GM19238 (cell line): ENCODE results near the gene ACTG1.

Source experiments
- DNase-seq: peaks from one replicate; pipeline ENCODE4 v3.0.0; 2011; ENCODE audit warnings: low spot score; ENCODE audit not compliant: insufficient read length

The ACTG1 gene

GRCh38 chr17:81481815-81482505, 30.6 kb downstream of the ACTG1 start:
- DNase-seq = no peak

DNA sequence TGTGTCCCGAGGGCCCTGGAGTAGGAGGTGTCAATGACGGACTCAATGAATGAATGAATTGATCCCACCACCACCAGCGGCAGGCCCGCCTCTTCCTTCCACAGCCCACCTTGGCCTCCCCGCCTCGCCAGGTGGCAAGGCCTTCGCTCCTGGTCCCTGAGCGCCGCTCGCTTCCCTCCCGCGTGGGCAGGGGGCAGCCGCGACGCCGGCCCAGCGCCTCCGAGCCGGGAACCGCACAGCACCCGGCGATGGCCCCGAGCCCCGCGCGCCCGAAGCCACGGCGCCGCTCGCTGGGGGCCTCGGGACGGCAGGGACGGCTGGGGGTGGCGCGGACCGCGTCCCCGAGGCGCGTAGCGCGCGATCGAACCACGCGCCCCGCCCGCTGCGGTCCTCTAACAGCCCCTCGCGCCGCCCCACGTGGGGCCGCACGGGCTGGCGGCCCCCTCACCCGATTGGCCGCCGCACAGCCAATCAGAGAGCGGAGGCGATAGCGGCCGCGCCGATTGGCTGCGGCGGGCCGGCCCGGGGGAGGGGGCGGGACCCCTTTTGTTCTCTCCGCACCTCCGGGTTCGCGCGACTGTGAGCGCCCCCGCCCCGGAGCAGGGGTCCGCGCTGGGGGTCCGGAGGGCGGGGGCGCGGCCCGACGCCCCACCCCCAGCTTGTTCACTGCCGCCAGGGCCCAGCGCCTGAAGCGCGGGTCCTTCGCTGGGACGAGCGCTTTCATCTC, 31.4 kb downstream of the ACTG1 start:
- peak; percentile 68 for DNase-seq

GRCh38 chr17:81480140-81481072, 32.2 kb downstream of the ACTG1 start:
- DNase-seq = no peak

- no peak for DNase-seq
Measured at GRCh38 chr17:81479175-81480071, 33.2 kb downstream of the ACTG1 start.

DNA sequence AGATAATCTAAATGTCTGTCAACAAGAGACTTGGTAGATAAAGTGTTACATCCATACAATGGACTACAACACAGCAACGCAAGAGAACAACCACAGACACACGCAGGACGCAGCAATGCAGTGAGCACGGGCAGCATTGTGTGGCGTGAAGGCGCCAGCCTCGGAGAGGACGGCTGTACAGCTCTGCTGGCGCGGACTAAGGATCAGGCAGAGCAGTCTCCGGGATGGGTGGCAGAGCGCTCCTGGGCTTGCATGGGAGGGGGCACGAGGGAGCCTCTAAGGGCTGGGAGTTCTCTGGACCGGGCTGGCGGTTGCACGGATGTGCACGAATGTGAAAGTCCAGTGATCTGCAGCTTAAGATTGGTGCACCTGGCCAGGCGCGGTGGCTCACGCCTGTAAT, 34.5 kb downstream of the ACTG1 start:
- no peak for DNase-seq

DNA sequence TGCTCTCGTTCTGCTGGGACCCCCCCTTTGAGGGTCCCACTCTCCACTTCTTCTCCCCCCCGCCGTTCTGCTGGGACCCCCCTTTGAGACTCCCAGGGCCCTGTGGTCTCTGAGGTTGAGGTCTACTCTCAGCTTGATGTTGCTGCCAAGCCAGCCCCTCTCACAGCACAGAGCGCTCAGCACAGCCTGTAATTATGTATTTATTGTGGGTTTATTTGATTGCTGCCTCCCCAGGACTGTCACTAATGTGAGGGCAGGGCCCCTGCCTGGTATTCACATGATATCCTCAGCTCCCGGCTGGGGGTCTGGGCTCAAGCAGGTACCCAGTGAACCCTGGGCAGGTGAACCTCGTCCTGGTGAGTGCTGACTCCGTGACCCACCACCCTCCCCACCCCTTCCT, 35.4 kb downstream of the ACTG1 start:
- no peak for DNase-seq

DNA sequence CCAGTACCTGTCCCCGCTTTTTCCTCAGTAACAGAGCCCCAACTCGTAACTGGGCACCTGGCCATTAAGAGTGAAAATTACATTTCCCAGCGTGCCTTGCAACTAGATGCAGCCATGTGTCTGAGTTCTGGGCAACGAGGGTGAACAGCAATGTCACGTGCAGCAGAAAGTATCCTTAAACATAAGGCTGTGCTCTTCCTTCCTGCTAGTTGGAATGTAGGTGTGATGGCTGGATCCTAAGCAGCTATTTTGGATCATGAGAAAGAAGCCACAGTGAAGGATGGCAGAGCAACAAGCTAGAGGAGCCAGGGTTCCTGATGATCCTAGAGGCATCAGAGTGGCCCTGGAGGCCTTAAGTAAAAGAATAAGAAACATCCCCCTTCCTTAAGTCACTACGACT, 36.0 kb downstream of the ACTG1 start:
- no peak for DNase-seq

DNA sequence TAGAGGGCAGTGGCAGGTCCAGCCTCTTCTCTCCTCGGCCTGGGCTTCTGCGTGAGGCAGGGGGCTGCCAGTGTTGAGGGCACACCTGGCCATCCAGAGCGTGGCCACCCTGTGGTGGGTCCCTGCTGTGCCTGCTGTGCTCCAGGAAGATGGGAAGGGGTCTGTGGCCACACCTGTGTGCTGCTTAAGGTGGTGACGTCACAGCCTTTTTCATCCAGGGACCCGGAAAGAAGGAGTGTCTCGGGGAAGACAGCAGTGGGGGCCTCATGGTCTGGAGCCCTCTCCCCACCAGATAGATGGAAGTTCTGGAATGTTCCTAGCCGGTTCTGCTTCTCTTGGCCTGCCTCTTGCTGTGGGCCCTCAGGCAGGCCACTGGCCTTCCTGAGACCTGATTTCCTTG, 36.5 kb downstream of the ACTG1 start:
- DNase-seq = no peak

- no peak for DNase-seq
Measured at GRCh38 chr17:81474958-81475357, 37.6 kb downstream of the ACTG1 start.

DNA sequence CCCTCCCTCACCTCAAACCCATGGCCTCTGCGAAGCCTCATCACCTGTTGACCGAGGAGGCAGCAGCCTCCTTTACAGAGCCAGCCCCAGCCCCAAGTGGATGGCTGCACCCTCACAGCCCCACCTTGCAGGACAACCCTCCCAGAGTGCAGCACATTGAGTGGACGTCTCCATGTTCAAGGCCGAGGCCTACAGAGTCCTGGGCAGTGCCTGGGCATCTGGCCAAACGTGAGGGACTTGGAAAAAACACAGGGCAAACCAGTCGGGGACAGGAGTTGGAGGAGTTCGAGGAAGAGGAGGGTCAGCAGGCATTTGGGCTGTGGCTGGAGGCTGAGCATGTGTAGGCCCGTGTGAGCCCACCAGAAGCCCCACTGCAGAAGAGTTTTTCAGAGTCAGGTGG, 39.6 kb downstream of the ACTG1 start:
- DNase-seq = no peak

DNA sequence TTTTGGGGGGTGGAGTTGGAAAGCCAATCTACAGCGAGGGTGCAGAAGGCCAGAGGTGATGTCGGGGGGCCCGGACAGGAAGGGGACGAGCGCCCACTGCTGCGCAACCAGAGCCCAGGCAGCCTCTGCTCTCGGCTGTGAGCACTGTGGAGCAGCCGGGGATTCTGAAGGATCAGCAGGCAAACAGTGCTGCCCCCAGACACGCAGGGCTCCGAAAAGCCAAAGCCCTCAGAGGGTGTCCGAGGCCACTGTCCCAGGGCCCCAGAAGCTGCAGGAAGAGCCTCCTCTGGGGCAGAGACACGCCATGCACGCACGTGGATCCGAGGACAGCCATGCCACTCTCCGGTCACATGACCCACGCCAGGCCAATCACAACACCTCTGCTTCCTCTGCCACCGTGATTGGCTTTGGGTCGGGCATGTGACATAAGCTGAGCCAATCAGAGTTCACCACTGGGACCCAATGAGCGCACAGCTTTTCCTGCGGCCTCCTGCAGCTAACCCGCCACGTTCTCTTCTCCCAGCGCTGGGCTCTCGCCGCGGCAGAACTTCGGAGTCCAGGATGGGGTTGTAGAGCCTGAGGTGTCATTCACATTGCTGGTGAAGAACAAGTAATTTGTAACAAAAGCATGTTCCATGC, 40.7 kb downstream of the ACTG1 start:
- DNase-seq = no peak

- no peak for DNase-seq
Measured at GRCh38 chr17:81470944-81471817, 41.4 kb downstream of the ACTG1 start.

DNA sequence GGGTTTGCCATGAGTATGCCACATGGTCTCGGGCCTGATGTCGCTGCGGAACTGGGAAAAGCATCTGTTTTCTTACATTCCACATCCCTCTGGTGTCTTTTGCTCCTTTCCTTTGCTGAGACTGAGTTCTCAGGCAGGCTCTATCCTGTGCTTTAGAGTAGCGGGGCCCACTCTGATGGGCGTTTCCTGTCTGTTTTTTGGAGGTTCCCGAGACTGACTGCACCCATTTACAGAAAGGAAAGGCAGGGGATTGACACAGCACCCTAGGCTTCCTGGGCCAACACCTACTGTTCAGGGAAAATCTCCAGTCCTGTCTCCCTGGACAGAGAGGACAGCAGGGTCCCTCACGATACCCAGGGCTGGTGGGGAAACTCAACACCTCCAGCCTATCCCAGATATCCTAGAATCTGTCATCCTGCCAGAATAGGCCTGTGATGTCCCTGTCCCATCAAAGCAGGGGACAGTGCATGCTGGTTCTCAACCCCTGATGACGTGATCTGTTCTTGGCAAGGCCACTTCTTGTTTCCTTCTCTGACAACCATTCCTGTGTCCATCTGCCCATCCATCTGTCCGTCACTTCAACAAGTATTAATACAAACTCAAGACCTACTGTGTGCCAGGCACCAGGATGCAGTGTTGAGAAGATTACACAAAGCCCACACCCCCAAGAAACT, 42.2 kb downstream of the ACTG1 start:
- no peak for DNase-seq

DNA sequence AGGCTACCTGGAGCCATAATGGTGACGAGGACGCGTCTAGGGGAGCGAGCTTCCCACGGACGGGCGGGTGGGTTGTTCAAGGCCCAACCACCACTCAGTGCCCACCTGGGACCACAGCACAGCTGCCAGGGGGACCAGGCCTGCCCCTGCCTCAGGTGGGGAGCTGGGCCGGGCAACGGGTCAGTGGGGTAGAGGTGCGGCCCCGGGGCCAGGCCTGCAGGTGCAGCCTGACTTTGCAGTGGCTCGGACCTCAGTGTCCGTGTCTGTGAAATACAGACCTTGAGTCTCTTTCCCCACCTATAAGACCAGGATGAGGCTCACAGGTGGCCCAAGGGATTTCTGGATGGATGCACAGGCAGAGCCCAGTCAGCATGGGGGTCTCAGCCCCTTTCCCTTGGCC, 43.3 kb downstream of the ACTG1 start:
- DNase-seq = no peak

DNA sequence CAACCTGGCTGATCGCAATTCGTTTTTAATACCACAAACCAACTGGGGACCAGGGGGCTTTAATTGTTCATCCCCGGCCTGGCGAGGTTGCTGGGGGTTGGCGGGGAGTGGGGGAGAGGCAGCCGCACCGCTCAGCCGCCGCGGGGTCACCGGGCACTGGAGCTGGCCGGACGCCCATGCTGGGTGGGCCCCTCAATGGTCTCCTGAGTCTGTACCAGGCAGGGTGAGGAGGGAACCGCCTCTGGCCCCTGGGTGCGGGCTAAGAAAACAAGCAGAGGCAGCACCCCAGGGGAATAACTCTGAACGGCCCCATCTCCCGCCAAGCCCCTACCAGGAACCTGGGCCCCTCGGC, 43.9 kb downstream of the ACTG1 start:
- no peak for DNase-seq

GRCh38 chr17:81468111-81468769, 44.4 kb downstream of the ACTG1 start:
- DNase-seq = no peak

GRCh38 chr17:81466564-81467472, 45.8 kb downstream of the ACTG1 start:
- DNase-seq = no peak

GRCh38 chr17:81465910-81466309, 46.7 kb downstream of the ACTG1 start:
- DNase-seq = no peak
